ENCODE results near the gene BRIP1.

BRIP1 gene

DNA sequence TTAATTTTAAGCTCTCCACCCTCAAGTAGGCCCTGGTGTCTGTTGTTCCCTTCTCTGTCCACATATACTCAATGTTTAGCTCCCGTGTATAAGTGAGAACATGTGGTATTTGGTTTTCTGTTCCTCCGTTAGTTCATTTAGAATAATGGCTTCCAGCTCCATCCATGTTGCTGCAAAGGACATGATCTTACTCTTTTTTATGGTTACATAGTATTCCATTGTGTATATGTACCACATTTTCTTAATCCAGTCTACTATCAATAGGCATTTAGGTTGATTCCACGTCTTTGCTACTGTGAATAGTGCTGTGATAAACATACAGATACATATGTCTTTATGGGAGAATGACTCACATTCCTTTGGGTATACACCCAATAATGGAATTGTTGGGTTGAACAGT is 160.9 kb downstream of the BRIP1 start:
- H3K9ac ChIP-seq (ENCODE audit: low read depth, low read length), result no peak overlapping the region
- H3K4me3 ChIP-seq (ENCODE audit: low read depth, low read length), result no peak overlapping the region
- no peaks in the 10 kb centered on the region for H3K27me3 ChIP-seq (ENCODE audit: control insufficient read depth, insufficient read depth, low read length)
- peaks cover 51% of the 10 kb centered on the region for H3K9me3 ChIP-seq (ENCODE audit: control insufficient read depth, insufficient read depth, low read length)
- H3K36me3 ChIP-seq (ENCODE audit: control insufficient read depth, insufficient read depth, low read length), result no peaks in the 10 kb centered on the region
- H3K27ac ChIP-seq (ENCODE audit: low read depth, low read length), result no peak overlapping the region
- no peaks in the 10 kb centered on the region for H3K4me1 ChIP-seq (ENCODE audit: control insufficient read depth, insufficient read depth, low read length)

DNA sequence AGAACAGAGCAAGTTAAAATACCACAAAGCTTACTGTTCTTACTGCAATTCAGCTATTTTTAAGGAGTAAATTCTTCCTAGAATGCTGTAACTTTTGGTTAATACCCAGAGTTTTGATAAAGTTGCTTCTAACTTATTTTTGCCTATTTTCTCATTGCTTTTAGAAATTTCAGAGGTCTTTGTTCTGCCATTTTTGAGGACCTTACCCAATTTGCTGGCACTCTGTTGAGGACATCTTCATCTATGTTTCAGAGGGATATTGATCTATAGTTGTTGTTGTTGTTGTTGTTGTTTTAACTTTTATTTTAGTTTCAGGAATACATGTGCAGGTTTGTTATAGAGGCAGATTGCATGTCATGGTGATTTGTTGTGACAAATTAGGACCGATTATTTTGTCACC is 161.3 kb downstream of the BRIP1 start:
- H3K4me3 ChIP-seq (ENCODE audit: low read depth, low read length), result no peak overlapping the region

GRCh38 chr17:61701334-61701733 is 162.0 kb downstream of the BRIP1 start:
- no peaks in the 10 kb centered on the region for H3K4me1 ChIP-seq (ENCODE audit: control insufficient read depth, insufficient read depth, low read length)
- no peak overlapping the region for H3K4me3 ChIP-seq (ENCODE audit: low read depth, low read length)
- no peaks in the 10 kb centered on the region for H3K27me3 ChIP-seq (ENCODE audit: control insufficient read depth, insufficient read depth, low read length)
- H3K27ac ChIP-seq (ENCODE audit: low read depth, low read length), result no peak overlapping the region
- no peak overlapping the region for H3K9ac ChIP-seq (ENCODE audit: low read depth, low read length)
- peaks cover 51% of the 10 kb centered on the region for H3K9me3 ChIP-seq (ENCODE audit: control insufficient read depth, insufficient read depth, low read length)
- no peaks in the 10 kb centered on the region for H3K36me3 ChIP-seq (ENCODE audit: control insufficient read depth, insufficient read depth, low read length)

More for the DNA sequence above, 161.3 kb downstream of the BRIP1 start:
- Histone ChIP-seq H3K4me1 (ENCODE audit: control insufficient read depth, insufficient read depth, low read length) (no peaks in the 10 kb centered on the region), H3K27me3 (ENCODE audit: control insufficient read depth, insufficient read depth, low read length) (no peaks in the 10 kb centered on the region), H3K9me3 (ENCODE audit: control insufficient read depth, insufficient read depth, low read length) (peaks cover 51% of the 10 kb centered on the region), H3K27ac (ENCODE audit: low read depth, low read length) (no peak overlapping the region), H3K36me3 (ENCODE audit: control insufficient read depth, insufficient read depth, low read length) (no peaks in the 10 kb centered on the region), H3K9ac (ENCODE audit: low read depth, low read length) (no peak overlapping the region)

DNA sequence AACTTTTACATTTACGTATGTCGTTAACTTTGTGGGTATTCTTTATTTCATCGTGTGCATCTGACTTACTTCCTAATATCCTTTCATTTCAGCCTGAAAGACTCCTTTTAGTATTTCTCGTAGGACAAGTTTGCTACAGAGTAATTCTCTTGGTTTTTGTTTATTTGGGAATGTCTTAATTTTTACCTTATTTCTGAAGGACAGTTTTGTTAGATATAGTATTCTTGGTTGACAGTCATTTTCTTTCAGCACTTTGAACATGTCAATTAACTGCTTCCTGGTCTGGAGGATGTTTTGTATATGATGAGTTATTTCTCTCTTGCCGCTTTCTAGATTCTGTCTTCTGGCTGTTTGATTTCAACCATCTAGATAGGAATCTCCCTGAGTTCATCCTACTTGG is 163.1 kb downstream of the BRIP1 start:
- Histone ChIP-seq H3K9me3 (ENCODE audit: control insufficient read depth, insufficient read depth, low read length) (peaks cover 51% of the 10 kb centered on the region), H3K27me3 (ENCODE audit: control insufficient read depth, insufficient read depth, low read length) (no peaks in the 10 kb centered on the region), H3K9ac (ENCODE audit: low read depth, low read length) (no peak overlapping the region), H3K27ac (ENCODE audit: low read depth, low read length) (no peak overlapping the region), H3K36me3 (ENCODE audit: control insufficient read depth, insufficient read depth, low read length) (no peaks in the 10 kb centered on the region), H3K4me3 (ENCODE audit: low read depth, low read length) (no peak overlapping the region), H3K4me1 (ENCODE audit: control insufficient read depth, insufficient read depth, low read length) (no peaks in the 10 kb centered on the region)

DNA sequence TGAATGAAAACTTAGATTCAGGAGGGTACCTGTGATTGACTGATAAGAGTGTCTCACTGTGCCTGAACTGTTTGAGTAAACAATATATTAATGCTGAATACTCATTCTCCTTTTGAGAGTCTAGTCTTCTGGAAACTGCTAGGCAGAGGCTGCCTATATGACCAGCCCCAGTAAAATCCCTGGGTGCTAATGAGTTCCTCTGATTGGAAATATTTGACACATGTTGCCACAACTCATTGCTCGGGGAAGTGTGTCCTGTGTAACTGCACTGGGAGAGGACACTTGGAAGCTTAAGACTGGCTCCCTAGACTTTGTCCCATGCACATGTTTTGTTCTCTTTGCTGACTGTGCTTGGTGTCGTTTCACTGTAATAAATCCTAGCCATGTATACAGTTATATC is 163.6 kb downstream of the BRIP1 start:
- Histone ChIP-seq H3K9me3 (ENCODE audit: control insufficient read depth, insufficient read depth, low read length) (peaks cover 51% of the 10 kb centered on the region), H3K27ac (ENCODE audit: low read depth, low read length) (no peak overlapping the region), H3K4me3 (ENCODE audit: low read depth, low read length) (no peak overlapping the region), H3K27me3 (ENCODE audit: control insufficient read depth, insufficient read depth, low read length) (no peaks in the 10 kb centered on the region), H3K36me3 (ENCODE audit: control insufficient read depth, insufficient read depth, low read length) (no peaks in the 10 kb centered on the region), H3K9ac (ENCODE audit: low read depth, low read length) (no peak overlapping the region), H3K4me1 (ENCODE audit: control insufficient read depth, insufficient read depth, low read length) (no peaks in the 10 kb centered on the region)

GRCh38 chr17:61699032-61699431 is 164.3 kb downstream of the BRIP1 start:
- Histone ChIP-seq H3K9ac (ENCODE audit: low read depth, low read length) (no peak overlapping the region), H3K27ac (ENCODE audit: low read depth, low read length) (no peak overlapping the region), H3K36me3 (ENCODE audit: control insufficient read depth, insufficient read depth, low read length) (no peaks in the 10 kb centered on the region), H3K4me3 (ENCODE audit: low read depth, low read length) (no peak overlapping the region), H3K4me1 (ENCODE audit: control insufficient read depth, insufficient read depth, low read length) (no peaks in the 10 kb centered on the region), H3K9me3 (ENCODE audit: control insufficient read depth, insufficient read depth, low read length) (peaks cover 51% of the 10 kb centered on the region), H3K27me3 (ENCODE audit: control insufficient read depth, insufficient read depth, low read length) (no peaks in the 10 kb centered on the region)

GRCh38 chr17:61698244-61698643 is 165.1 kb downstream of the BRIP1 start:
- Histone ChIP-seq H3K27me3 (ENCODE audit: control insufficient read depth, insufficient read depth, low read length) (no peaks in the 10 kb centered on the region), H3K9ac (ENCODE audit: low read depth, low read length) (no peak overlapping the region), H3K4me3 (ENCODE audit: low read depth, low read length) (no peak overlapping the region), H3K27ac (ENCODE audit: low read depth, low read length) (no peak overlapping the region), H3K4me1 (ENCODE audit: control insufficient read depth, insufficient read depth, low read length) (no peaks in the 10 kb centered on the region), H3K36me3 (ENCODE audit: control insufficient read depth, insufficient read depth, low read length) (0 out of 2 replicates have a peak, but pooled peaks cover 2% of the 10 kb centered on the region), H3K9me3 (ENCODE audit: control insufficient read depth, insufficient read depth, low read length) (peaks cover 46% of the 10 kb centered on the region)

DNA sequence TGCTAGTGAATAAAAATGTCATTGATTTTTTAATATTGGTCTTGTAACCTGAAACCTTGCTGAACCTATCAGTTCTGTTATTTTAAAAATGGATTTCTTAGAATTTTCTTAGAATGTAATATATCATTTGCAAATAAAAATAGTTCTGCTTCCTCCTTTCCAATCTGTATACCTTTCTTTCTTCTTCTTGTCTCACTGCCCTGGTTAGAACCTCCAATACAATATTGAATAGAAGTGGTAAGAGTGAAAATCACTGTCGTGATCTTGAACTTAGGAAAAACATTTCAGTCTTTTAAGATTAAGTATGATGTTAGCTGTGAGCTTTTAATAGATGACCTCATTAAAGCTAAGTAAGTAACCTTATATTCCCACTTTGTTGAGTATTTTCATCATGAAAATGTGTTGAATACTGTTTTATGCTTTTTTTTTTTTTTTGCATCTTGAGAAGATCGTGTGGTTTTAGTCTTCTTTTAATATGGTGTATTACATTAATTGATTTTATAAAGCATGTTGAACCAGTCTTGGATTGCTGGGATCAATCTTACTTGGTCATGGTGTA is 167.5 kb downstream of the BRIP1 start:
- peaks cover 24% of the 10 kb centered on the region for H3K9me3 ChIP-seq (ENCODE audit: control insufficient read depth, insufficient read depth, low read length)
- H3K4me1 ChIP-seq (ENCODE audit: control insufficient read depth, insufficient read depth, low read length), result no peaks in the 10 kb centered on the region
- no peaks in the 10 kb centered on the region for H3K27me3 ChIP-seq (ENCODE audit: control insufficient read depth, insufficient read depth, low read length)
- H3K36me3 ChIP-seq (ENCODE audit: control insufficient read depth, insufficient read depth, low read length), result peaks cover 6% of the 10 kb centered on the region; the same call in 1 of the 2 replicates
- no peak overlapping the region for H3K27ac ChIP-seq (ENCODE audit: low read depth, low read length)
- no peak overlapping the region for H3K4me3 ChIP-seq (ENCODE audit: low read depth, low read length)
- no peak overlapping the region for H3K9ac ChIP-seq (ENCODE audit: low read depth, low read length)

DNA sequence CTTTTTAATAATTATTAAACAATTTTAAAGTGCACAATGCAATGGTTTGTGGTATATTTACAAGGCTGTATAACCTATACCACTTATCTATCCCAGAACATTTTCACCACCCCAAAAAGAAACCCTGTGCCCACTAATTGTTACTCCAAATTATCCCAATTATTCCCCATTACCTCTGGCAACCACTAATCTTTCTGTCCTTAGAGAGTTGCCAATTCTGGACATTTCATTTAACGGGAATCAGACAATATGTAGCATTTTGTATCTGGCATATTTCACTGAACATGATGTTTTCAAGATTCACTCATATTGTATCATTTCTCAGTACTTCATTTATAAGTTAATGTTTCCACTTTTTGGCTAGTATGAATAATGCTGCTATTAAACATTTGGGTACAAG is 169.2 kb downstream of the BRIP1 start:
- no peaks in the 10 kb centered on the region for H3K27me3 ChIP-seq (ENCODE audit: control insufficient read depth, insufficient read depth, low read length)
- H3K9me3 ChIP-seq (ENCODE audit: control insufficient read depth, insufficient read depth, low read length), result peaks cover 9% of the 10 kb centered on the region
- H3K4me3 ChIP-seq (ENCODE audit: low read depth, low read length), result no peak overlapping the region
- no peak overlapping the region for H3K9ac ChIP-seq (ENCODE audit: low read depth, low read length)
- peaks cover 6% of the 10 kb centered on the region; the same call in 1 of the 2 replicates for H3K36me3 ChIP-seq (ENCODE audit: control insufficient read depth, insufficient read depth, low read length)
- H3K4me1 ChIP-seq (ENCODE audit: control insufficient read depth, insufficient read depth, low read length), result no peaks in the 10 kb centered on the region
- no peak overlapping the region for H3K27ac ChIP-seq (ENCODE audit: low read depth, low read length)

DNA sequence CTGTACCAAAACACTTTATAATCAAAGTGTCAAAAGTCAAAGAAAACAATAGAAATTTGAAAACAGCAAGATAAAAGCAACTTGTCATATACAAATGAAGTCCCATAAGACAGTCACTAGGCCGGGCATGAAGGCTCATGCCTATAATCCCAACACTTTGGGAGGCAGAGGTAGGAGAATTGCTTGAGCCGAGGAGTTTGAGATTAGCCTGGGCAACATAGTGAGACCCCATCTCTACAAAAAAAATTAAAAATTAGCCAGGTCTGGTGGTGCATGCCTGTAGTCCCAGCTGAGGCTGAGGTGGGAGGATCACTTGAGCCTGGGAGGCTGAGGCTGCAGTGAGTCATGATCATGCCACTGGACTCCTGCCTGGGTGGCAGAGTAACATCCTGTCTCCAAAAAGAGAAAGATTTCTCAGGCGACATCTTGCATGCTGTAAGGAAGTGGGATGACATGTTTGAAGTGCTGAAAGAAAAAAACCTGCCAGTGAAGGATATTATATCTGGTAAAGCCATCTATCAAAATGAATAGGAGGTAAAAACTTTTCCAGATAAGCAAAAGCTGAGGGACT is 173.6 kb downstream of the BRIP1 start:
- no peaks in the 10 kb centered on the region for H3K9me3 ChIP-seq (ENCODE audit: control insufficient read depth, insufficient read depth, low read length)
- no peaks in the 10 kb centered on the region for H3K4me1 ChIP-seq (ENCODE audit: control insufficient read depth, insufficient read depth, low read length)
- no peak overlapping the region for H3K27ac ChIP-seq (ENCODE audit: low read depth, low read length)
- H3K4me3 ChIP-seq (ENCODE audit: low read depth, low read length), result no peak overlapping the region
- H3K36me3 ChIP-seq (ENCODE audit: control insufficient read depth, insufficient read depth, low read length), result peaks cover 15% of the 10 kb centered on the region; the same call in 1 of the 2 replicates
- H3K9ac ChIP-seq (ENCODE audit: low read depth, low read length), result no peak overlapping the region
- H3K27me3 ChIP-seq (ENCODE audit: control insufficient read depth, insufficient read depth, low read length), result no peaks in the 10 kb centered on the region

- Histone ChIP-seq H3K9me3 (ENCODE audit: control insufficient read depth, insufficient read depth, low read length) (no peaks in the 10 kb centered on the region), H3K4me3 (ENCODE audit: low read depth, low read length) (no peak overlapping the region), H3K4me1 (ENCODE audit: control insufficient read depth, insufficient read depth, low read length) (no peaks in the 10 kb centered on the region), H3K9ac (ENCODE audit: low read depth, low read length) (no peak overlapping the region), H3K36me3 (ENCODE audit: control insufficient read depth, insufficient read depth, low read length) (peaks cover 21% of the 10 kb centered on the region), H3K27ac (ENCODE audit: low read depth, low read length) (no peak overlapping the region), H3K27me3 (ENCODE audit: control insufficient read depth, insufficient read depth, low read length) (no peaks in the 10 kb centered on the region)
Observed at GRCh38 chr17:61687769-61688168, 175.6 kb downstream of the BRIP1 start.

All from HUES48 (cell line).